H1 (cell line): ENCODE results near the gene FKTN. TPM values are rescaled to one million over a fixed set of nuclear protein-coding genes. Genes with fewer than 3 reads are reported as not detected.

Experiments used
- CBX5 ChIP-seq: fragments of 300-800, 300-1000 bp; sonication (generic); IDR thresholded peaks from 2 replicates; pipeline ENCODE4 v1.7.1; 2016; ENCODE audit warnings: antibody characterized with exemption, low read length, low read depth
- CHD7 ChIP-seq: fragments of 300-600 bp; sonication (generic); IDR thresholded peaks from 2 replicates; pipeline ENCODE4 v1.7.1; 2012; ENCODE audit warnings: low read length, moderate library complexity, mild to moderate bottlenecking, inconsistent platforms; ENCODE audit not compliant: insufficient replicate concordance
- EGR1 ChIP-seq: IDR thresholded peaks from 2 replicates; pipeline ENCODE4 v1.6.1; 2011; ENCODE audit warnings: low read depth, low read length, borderline replicate concordance
- RFX5 ChIP-seq: IDR thresholded peaks from 2 replicates; pipeline ENCODE4 v1.6.1; 2011; ENCODE audit warnings: low read depth, low read length, improper control_type of control experiment, borderline replicate concordance
- SP2 ChIP-seq: IDR thresholded peaks from 2 replicates; pipeline ENCODE4 v1.6.1; 2012; ENCODE audit warnings: mild to moderate bottlenecking, low read length, inconsistent platforms
- TAF1 ChIP-seq: IDR thresholded peaks from 2 replicates; pipeline ENCODE4 v1.6.1; 2011; ENCODE audit warnings: mild to moderate bottlenecking, low read depth, low read length
- polyA plus RNA-seq, 7 experiments: library from polyadenylated mRNA; depleted of rRNA in 3 of 7; stranded (reverse) in 5 of 7; unstranded in 2 of 7; fragments of >200 nt in 5 of 7; fragments of 200-250 nt in 2 of 7; gene quantifications; 1 replicate in 5 of 7; 2 replicates in 1 of 7; 4 replicates in 1 of 7; pipeline versions ENCODE4 v1.2.1 to v1.2.3, GENCODE V29; 2011 to 2013; ENCODE audit warnings: missing spikeins in 2 of 7, mixed read lengths in 2 of 7
- total RNA-seq: library from RNA; stranded (reverse); fragmentation: NEBNext Ultra II Directional; extraction: Animal tissue kit (Norgen Biotek cat#: 25700); gene quantifications from 2 replicates; pipeline ENCODE4 v1.2.1, GENCODE V29; 2021

Gene FKTN
- total and polyA plus RNA-seq, 2 of the 8 experiments (the other 6 are each of a cell fraction or from before 2014, with no cell fraction given), result 2.7 to 13.4 TPM

- no peak for TF ChIP-seq EGR1
- no peak for TF ChIP-seq TAF1
- no peak for TF ChIP-seq SP2
- TF ChIP-seq CHD7, result no peak
- TF ChIP-seq CBX5, result no peak
- TF ChIP-seq RFX5, result no peak
Observed at GRCh38 chr9:105632807-105633206, 74.9 kb downstream of the FKTN start (continued).
